Naive thymus-derived CD4-positive, alpha-beta T cell (primary cell): Measurements from ENCODE around the gene ERC1. TPM values are rescaled to one million over a fixed set of nuclear protein-coding genes. Genes with fewer than 3 reads are reported as not detected.

Experiments
- ATAC-seq: fragments of 150-1000 bp; cut with Tn5 transposase; 2 replicates; pipeline ENCODE4 v1.10.0; 2021; ENCODE audit warnings: mild to moderate bottlenecking, moderate library complexity
- CTCF ChIA-PET: fragments of 350-600 bp; sonication (Branson Sonifier 250); formaldehyde crosslinking; loops from one replicate; lab custom pipeline; 2021; ENCODE audit warnings: antibody characterized with exemption; lab: Charles Lee
- POLR2A ChIA-PET: fragments of 350-600 bp; sonication (Branson Sonifier 250); formaldehyde crosslinking; loops from one replicate; lab custom pipeline; 2021; ENCODE audit warnings: antibody characterized with exemption, inconsistent platforms; lab: Charles Lee
- DNase-seq, 9 donors: peaks; one replicate each; pipeline versions ENCODE4 v3.0.0 to v3.0.0-alpha.2; 2020 to 2022; ENCODE audit warnings: mixed read lengths in 1 of 9
- H3K27ac ChIP-seq: one replicate; pipeline ENCODE4 v1.7.0; 2013; ENCODE audit warnings: mild to moderate bottlenecking, low read depth, low read length, moderate library complexity
- H3K27me3 ChIP-seq, 2 donors: one replicate each; pipeline ENCODE4 v1.7.0; 2013; ENCODE audit warnings: low read length in 2 of 2, mild to moderate bottlenecking in 2 of 2, moderate library complexity in 2 of 2; ENCODE audit not compliant: control insufficient read depth in 2 of 2, insufficient read depth in 2 of 2
- H3K36me3 ChIP-seq, 3 experiments: 1 replicate in 2 of 3; 2 replicates in 1 of 3; pipeline ENCODE4 v1.7.0; 2013; ENCODE audit warnings: low read length in 3 of 3, mild to moderate bottlenecking in 3 of 3, moderate library complexity in 1 of 3; ENCODE audit not compliant: insufficient read depth in 3 of 3, control insufficient read depth in 2 of 3
- H3K4me1 ChIP-seq, 2 donors: one replicate each; pipeline ENCODE4 v1.7.0; 2013; ENCODE audit warnings: low read length in 2 of 2, mild to moderate bottlenecking in 2 of 2, moderate library complexity in 1 of 2; ENCODE audit not compliant: control insufficient read depth in 2 of 2, insufficient read depth in 2 of 2
- H3K4me3 ChIP-seq: 2 replicates; pipeline ENCODE4 v1.7.0; 2013; ENCODE audit warnings: mild to moderate bottlenecking, low read length
- H3K9me3 ChIP-seq, 3 experiments: 1 replicate in 2 of 3; 2 replicates in 1 of 3; pipeline ENCODE4 v1.7.0; 2013; ENCODE audit warnings: low read length in 3 of 3; ENCODE audit not compliant: control insufficient read depth in 2 of 3
- H3K27ac Mint-ChIP-seq, 9 donors: one replicate each; pipeline ENCODE4 v1.8.0; 2020 to 2022; ENCODE audit warnings: mixed read lengths in 9 of 9, mild to moderate bottlenecking in 8 of 9, moderate library complexity in 5 of 9, inconsistent platforms in 2 of 9
- H3K27me3 Mint-ChIP-seq, 5 donors: one replicate each; pipeline ENCODE4 v1.8.0; 2021 to 2022; ENCODE audit warnings: mixed read lengths in 5 of 5, mild to moderate bottlenecking in 1 of 5
- H3K36me3 Mint-ChIP-seq, 5 donors: one replicate each; pipeline ENCODE4 v1.8.0; 2020 to 2022; ENCODE audit warnings: mixed read lengths in 5 of 5, mild to moderate bottlenecking in 3 of 5, inconsistent platforms in 1 of 5
- H3K4me1 Mint-ChIP-seq, 7 donors: one replicate each; pipeline ENCODE4 v1.8.0; 2020 to 2022; ENCODE audit warnings: mixed read lengths in 7 of 7, mild to moderate bottlenecking in 3 of 7, inconsistent platforms in 1 of 7
- H3K4me3 Mint-ChIP-seq, 10 donors: one replicate each; pipeline ENCODE4 v1.8.0; 2020 to 2022; ENCODE audit warnings: mild to moderate bottlenecking in 10 of 10, mixed read lengths in 10 of 10, moderate library complexity in 6 of 10, inconsistent platforms in 2 of 10
- H3K9me3 Mint-ChIP-seq, 11 donors: one replicate each; pipeline ENCODE4 v1.8.0; 2020 to 2022; ENCODE audit warnings: mixed read lengths in 11 of 11, mild to moderate bottlenecking in 4 of 11, inconsistent platforms in 1 of 11, moderate library complexity in 1 of 11
- intact Hi-C, 2 donors: fragments of 100-400 bp; cut with micrococcal nuclease; formaldehyde crosslinking; loops; one replicate each; pipeline ENCODE4 v1.15.1; 2023
- polyA plus RNA-seq, 2 donors: library from polyadenylated mRNA; unstranded; fragments of 300-500 nt; fragmentation: Illumina TruSeq; gene quantifications; one replicate each; pipeline ENCODE4 v1.2.3, GENCODE V29; 2021
- total RNA-seq, 6 experiments: library from RNA in 5 of 6; stranded (reverse) in 5 of 6; gene quantifications; 1 replicate in 5 of 6; 2 replicates in 1 of 6; pipeline ENCODE4 v1.2.3 and lab custom pipeline; 2021 to 2026

Gene ERC1
- total and polyA plus RNA-seq, 7 experiments from 2014 or later, result 15.9 to 62.0 (median 51.5) TPM

GRCh38 chr12:1030779-1031178 lies 39.8 kb downstream of the ERC1 start:
- ATAC-seq (no peak), DNase-seq (no peak)
- Mint-ChIP-seq H3K9me3 (no peaks in the 10 kb centered on the region), H3K36me3 (peaks cover 5 to 54% (median 30%) of the 10 kb centered on the region in 5 donors), H3K27ac (no peak overlapping the region), H3K4me3 (no peak overlapping the region), H3K4me1 (peaks cover 2 to 21% (median 6%) of the 10 kb centered on the region in 7 donors), H3K27me3 (no peaks in the 10 kb centered on the region)
- H3K27ac ChIP-seq, result no peak overlapping the region
- CTCF ChIA-PET, result interaction anchor here (0.6 kb wide), 1 partner anchor 39 kb away, joined by 3 read pairs; no protein-coding TSS in a partner anchor
- H3K4me3 ChIP-seq, result no peak overlapping the region
- POLR2A ChIA-PET, result no interaction called here
- peaks cover 0 to 18% (median 0%) of the 10 kb centered on the region in 3 experiments for H3K36me3 ChIP-seq
- intact Hi-C loops, result no loop called here
- H3K9me3 ChIP-seq, result no peaks in the 10 kb centered on the region
- H3K27me3 ChIP-seq, result no peaks in the 10 kb centered on the region
- H3K4me1 ChIP-seq, result no peaks in the 10 kb centered on the region

- intact Hi-C loops, result no loop called here
- ATAC-seq (no peak), DNase-seq (no peak)
- Mint-ChIP-seq H3K4me3 (no peak overlapping the region), H3K9me3 (no peaks in the 10 kb centered on the region), H3K27me3 (no peaks in the 10 kb centered on the region), H3K4me1 (peaks cover 4 to 12% (median 7%) of the 10 kb centered on the region in 7 donors), H3K27ac (no peak overlapping the region), H3K36me3 (peaks cover 5 to 51% (median 21%) of the 10 kb centered on the region in 5 donors)
- Histone ChIP-seq H3K27me3 (no peaks in the 10 kb centered on the region), H3K9me3 (no peaks in the 10 kb centered on the region), H3K36me3 (peaks cover 0 to 3% (median 0%) of the 10 kb centered on the region in 3 experiments), H3K27ac (no peak overlapping the region), H3K4me3 (no peak overlapping the region), H3K4me1 (no peaks in the 10 kb centered on the region)
- ChIA-PET CTCF (no interaction called here), POLR2A (no interaction called here)
Measured at GRCh38 chr12:1034243-1034642, 43.2 kb downstream of the ERC1 start.

- no peak overlapping the region for H3K4me3 Mint-ChIP-seq
Measured at GRCh38 chr12:1034751-1035457, 43.9 kb downstream of the ERC1 start.

GRCh38 chr12:1041478-1041877 lies 50.5 kb downstream of the ERC1 start:
- no peak for ATAC-seq
- Histone ChIP-seq H3K4me1 (no peaks in the 10 kb centered on the region), H3K27ac (no peak overlapping the region), H3K4me3 (no peak overlapping the region), H3K36me3 (no peaks in the 10 kb centered on the region), H3K27me3 (no peaks in the 10 kb centered on the region), H3K9me3 (no peaks in the 10 kb centered on the region)
- H3K4me1 Mint-ChIP-seq, result peaks cover 0 to 27% (median 15%) of the 10 kb centered on the region in 7 donors
- peaks cover 0 to 36% (median 15%) of the 10 kb centered on the region in 5 donors for H3K36me3 Mint-ChIP-seq
- ChIA-PET POLR2A (no interaction called here), CTCF (no interaction called here)
- no peak for DNase-seq
- no peak overlapping the region for H3K27ac Mint-ChIP-seq
- no peak overlapping the region for H3K4me3 Mint-ChIP-seq
- H3K9me3 Mint-ChIP-seq, result no peaks in the 10 kb centered on the region
- H3K27me3 Mint-ChIP-seq, result no peaks in the 10 kb centered on the region
- intact Hi-C loops, result no loop called here

More at GRCh38 chr12:1034751-1035457, 43.9 kb downstream of the ERC1 start:
- no peak overlapping the region for H3K27ac Mint-ChIP-seq
- H3K9me3 Mint-ChIP-seq, result no peaks in the 10 kb centered on the region
- ChIA-PET CTCF (no interaction called here), POLR2A (no interaction called here)
- no peak overlapping the region for H3K4me3 ChIP-seq
- H3K4me1 ChIP-seq, result no peaks in the 10 kb centered on the region
- H3K9me3 ChIP-seq, result no peaks in the 10 kb centered on the region
- H3K36me3 Mint-ChIP-seq, result peaks cover 5 to 46% (median 26%) of the 10 kb centered on the region in 5 donors
- intact Hi-C loops, result no loop called here
- H3K36me3 ChIP-seq, result no peaks in the 10 kb centered on the region
- H3K4me1 Mint-ChIP-seq, result peaks cover 4 to 18% (median 7%) of the 10 kb centered on the region in 7 donors
- no peaks in the 10 kb centered on the region for H3K27me3 Mint-ChIP-seq
- ATAC-seq (no peak), DNase-seq (no peak)
- H3K27me3 ChIP-seq, result no peaks in the 10 kb centered on the region
- no peak overlapping the region for H3K27ac ChIP-seq

- ATAC-seq, result no peak
Measured at GRCh38 chr12:1044199-1044598, 53.2 kb downstream of the ERC1 start.

GRCh38 chr12:1044696-1045095 lies 53.7 kb downstream of the ERC1 start:
- no peak for DNase-seq
- ATAC-seq, result no peak
- no peak overlapping the region for H3K4me3 Mint-ChIP-seq
- H3K36me3 ChIP-seq, result no peaks in the 10 kb centered on the region
- H3K9me3 ChIP-seq, result no peaks in the 10 kb centered on the region
- H3K27ac ChIP-seq, result no peak overlapping the region
- no peaks in the 10 kb centered on the region for H3K4me1 ChIP-seq
- intact Hi-C loops, result no loop called here
- CTCF ChIA-PET, result no interaction called here
- no peaks in the 10 kb centered on the region for H3K27me3 Mint-ChIP-seq
- H3K36me3 Mint-ChIP-seq, result peaks cover 0 to 31% (median 8%) of the 10 kb centered on the region in 5 donors
- no peaks in the 10 kb centered on the region for H3K27me3 ChIP-seq
- no peak overlapping the region for H3K4me3 ChIP-seq
- POLR2A ChIA-PET, result no interaction called here
- H3K9me3 Mint-ChIP-seq, result no peaks in the 10 kb centered on the region
- peaks cover 11 to 47% (median 29%) of the 10 kb centered on the region in 7 donors for H3K4me1 Mint-ChIP-seq
- H3K27ac Mint-ChIP-seq, result no peak overlapping the region

More at GRCh38 chr12:1044199-1044598, 53.2 kb downstream of the ERC1 start:
- POLR2A ChIA-PET, result no interaction called here
- no peak overlapping the region for H3K4me3 ChIP-seq
- no peaks in the 10 kb centered on the region for H3K27me3 ChIP-seq
- DNase-seq, result no peak
- intact Hi-C loops, result no loop called here
- H3K4me1 ChIP-seq, result no peaks in the 10 kb centered on the region
- peaks cover 8 to 52% (median 29%) of the 10 kb centered on the region in 7 donors for H3K4me1 Mint-ChIP-seq
- H3K27ac ChIP-seq, result no peak overlapping the region
- H3K27ac Mint-ChIP-seq, result no peak overlapping the region
- no peaks in the 10 kb centered on the region for H3K27me3 Mint-ChIP-seq
- H3K36me3 ChIP-seq, result no peaks in the 10 kb centered on the region
- H3K36me3 Mint-ChIP-seq, result peaks cover 0 to 29% (median 8%) of the 10 kb centered on the region in 5 donors
- no peaks in the 10 kb centered on the region for H3K9me3 ChIP-seq
- CTCF ChIA-PET, result no interaction called here
- no peak overlapping the region for H3K4me3 Mint-ChIP-seq
- no peaks in the 10 kb centered on the region for H3K9me3 Mint-ChIP-seq

- ChIA-PET CTCF (no interaction called here), POLR2A (no interaction called here)
- Mint-ChIP-seq H3K36me3 (peaks cover 0 to 24% (median 4%) of the 10 kb centered on the region in 5 donors), H3K9me3 (no peaks in the 10 kb centered on the region), H3K4me3 (no peak overlapping the region), H3K27me3 (no peaks in the 10 kb centered on the region), H3K27ac (no peak overlapping the region), H3K4me1 (peaks cover 11 to 48% (median 27%) of the 10 kb centered on the region in 7 donors)
- no peaks in the 10 kb centered on the region for H3K4me1 ChIP-seq
- no peak overlapping the region for H3K4me3 ChIP-seq
- H3K27ac ChIP-seq, result no peak overlapping the region
- H3K9me3 ChIP-seq, result no peaks in the 10 kb centered on the region
- no peak for DNase-seq
- ATAC-seq, result no peak
- intact Hi-C loops, result no loop called here
- H3K27me3 ChIP-seq, result no peaks in the 10 kb centered on the region
- no peaks in the 10 kb centered on the region for H3K36me3 ChIP-seq
Measured at GRCh38 chr12:1046727-1047126, 55.7 kb downstream of the ERC1 start.
